Neural cell (in vitro differentiated cells): ENCODE results near the gene WDR83. TPM values are rescaled to one million over a fixed set of nuclear protein-coding genes. Genes with fewer than 3 reads are reported as not detected.
A peak's percentile ranks its signal among the peaks of the same experiment; 100 is the strongest.

Experiments
- H2AFZ ChIP-seq: fragments of 200-600, 300-800 bp; sonication (generic), shearing (Covaris generic); 2 replicates; pipeline ENCODE4 v1.6.0; 2014; ENCODE audit warnings: low read depth, mild to moderate bottlenecking, antibody characterized with exemption, low read length, moderate library complexity
- H3F3A ChIP-seq: fragments of 200-600 bp; shearing (Covaris generic); 2 replicates; pipeline ENCODE4 v1.6.1; 2016; ENCODE audit warnings: mild to moderate bottlenecking, moderate library complexity, mixed read lengths, antibody characterized with exemption, low read length; ENCODE audit not compliant: insufficient read depth, poor library complexity, severe bottlenecking
- H3K27ac ChIP-seq: fragments of 200-600, 300-800 bp; sonication (generic), shearing (Covaris generic); 2 replicates; pipeline ENCODE4 v1.5.1; 2014; ENCODE audit warnings: mild to moderate bottlenecking, low read length, moderate library complexity
- H3K27me3 ChIP-seq: fragments of 300-800, 200-600 bp; sonication (generic), shearing (Covaris generic); 2 replicates; pipeline ENCODE4 v1.6.0; 2014; ENCODE audit warnings: mild to moderate bottlenecking, low read depth, low read length, moderate library complexity; ENCODE audit not compliant: insufficient read depth
- H3K36me3 ChIP-seq: fragments of 300-800, 200-600 bp; sonication (generic), shearing (Covaris generic); 2 replicates; pipeline ENCODE4 v1.5.1; 2014; ENCODE audit warnings: mild to moderate bottlenecking, antibody characterized with exemption, low read length, moderate library complexity; ENCODE audit not compliant: insufficient read depth
- H3K4me2 ChIP-seq: fragments of 300-800, 200-600 bp; sonication (generic), shearing (Covaris generic); 2 replicates; pipeline ENCODE4 v1.6.0; 2014; ENCODE audit warnings: mild to moderate bottlenecking, low read length
- H3K4me3 ChIP-seq: fragments of 300-800, 200-600 bp; sonication (generic), shearing (Covaris generic); 2 replicates; pipeline ENCODE4 v1.5.1; 2014; ENCODE audit warnings: mild to moderate bottlenecking, low read length, moderate library complexity
- H3K79me2 ChIP-seq: fragments of 200-600 bp; shearing (Covaris generic); replicated peaks from 2 replicates; pipeline ENCODE4 v1.6.0; 2014; ENCODE audit warnings: mild to moderate bottlenecking, low read length, moderate library complexity; ENCODE audit not compliant: insufficient read depth
- H3K9ac ChIP-seq: fragments of 300-800, 200-600 bp; sonication (generic), shearing (Covaris generic); 2 replicates; pipeline ENCODE4 v1.6.1; 2016; ENCODE audit warnings: mild to moderate bottlenecking, low read length, mixed read lengths
- H3K9me2 ChIP-seq: fragments of 200-600 bp; shearing (Covaris generic); 2 replicates; pipeline ENCODE4 v1.6.1; 2016; ENCODE audit warnings: mild to moderate bottlenecking, low read length, mixed read lengths; ENCODE audit not compliant: insufficient read depth
- H3K9me3 ChIP-seq: fragments of 200-600, 300-800 bp; sonication (generic), shearing (Covaris generic); 2 replicates; pipeline ENCODE4 v1.6.1; 2016; ENCODE audit warnings: mild to moderate bottlenecking, mixed run types, low read length, moderate library complexity, mixed read lengths
- H4K20me1 ChIP-seq: fragments of 200-600 bp; shearing (Covaris generic); 2 replicates; pipeline ENCODE4 v1.6.1; 2016; ENCODE audit warnings: mild to moderate bottlenecking, mixed run types; ENCODE audit not compliant: insufficient read depth
- CTCF ChIP-seq: fragments of 450-650 bp; IDR thresholded peaks from 2 replicates; pipeline ENCODE4 v1.5.1; 2014; ENCODE audit warnings: antibody characterized with exemption, mild to moderate bottlenecking, moderate library complexity; ENCODE audit not compliant: poor library complexity, severe bottlenecking
- EP300 ChIP-seq: fragments of 450-650 bp; conservative IDR thresholded peaks from 2 replicates; pipeline ENCODE4 v1.6.1; 2014; ENCODE audit warnings: antibody characterized with exemption, mild to moderate bottlenecking, moderate library complexity; ENCODE audit not compliant: poor library complexity, severe bottlenecking
- EZH2 ChIP-seq: fragments of 200-600, 300-800 bp; shearing (Covaris generic), sonication (generic); IDR thresholded peaks from 2 replicates; pipeline ENCODE4 v1.6.1; 2014; ENCODE audit warnings: antibody characterized with exemption, low read length, borderline replicate concordance, mild to moderate bottlenecking; ENCODE audit not compliant: insufficient read depth, poor library complexity, severe bottlenecking
- MXI1 ChIP-seq: fragments of 450-650 bp; conservative IDR thresholded peaks from 2 replicates; pipeline ENCODE4 v1.6.1; 2014; ENCODE audit warnings: antibody characterized with exemption, mild to moderate bottlenecking; ENCODE audit not compliant: poor library complexity, severe bottlenecking
- POLR2AphosphoS5 ChIP-seq: IDR thresholded peaks from 2 replicates; pipeline ENCODE4 v1.6.1; 2012
- RAD21 ChIP-seq: fragments of 450-650 bp; conservative IDR thresholded peaks from 2 replicates; pipeline ENCODE4 v1.6.1; 2014; ENCODE audit warnings: antibody characterized with exemption, mild to moderate bottlenecking, moderate library complexity
- REST ChIP-seq: IDR thresholded peaks from 2 replicates; pipeline ENCODE4 v1.6.1; 2012; ENCODE audit warnings: borderline replicate concordance
- SMC3 ChIP-seq: fragments of 450-650 bp; conservative IDR thresholded peaks from 2 replicates; pipeline ENCODE4 v1.6.1; 2014; ENCODE audit warnings: antibody characterized with exemption, mild to moderate bottlenecking, moderate library complexity; ENCODE audit not compliant: poor library complexity
- TAF1 ChIP-seq: IDR thresholded peaks from 2 replicates; pipeline ENCODE4 v1.6.1; 2012; ENCODE audit warnings: low read depth
- polyA plus RNA-seq: library from polyadenylated mRNA; depleted of rRNA; stranded (reverse); fragments of >200 nt; gene quantifications from 2 replicates; pipeline ENCODE4 v1.2.3, GENCODE V29; 2014

The WDR83 gene
- polyA plus RNA-seq, 1 donor from 2014 or later, result 45.3 TPM

- no peak overlapping the region for H2AFZ ChIP-seq
- TF ChIP-seq RAD21 (no peak), REST (no peak), MXI1 (no peak), EP300 (no peak), CTCF (no peak), POLR2AphosphoS5 (no peak)
- H3F3A ChIP-seq, result peaks cover 5% of the 10 kb centered on the region
- no peaks in the 10 kb centered on the region for H3K9me3 ChIP-seq
- H3K9ac ChIP-seq, result peak overlapping the region; percentile 76
- H3K27ac ChIP-seq, result no peak overlapping the region
- no peaks in the 10 kb centered on the region for H3K36me3 ChIP-seq
- H3K4me3 ChIP-seq, result peak overlapping the region; percentile 99
- H3K79me2 ChIP-seq, result no peaks in the 10 kb centered on the region
- no peaks in the 10 kb centered on the region for H3K27me3 ChIP-seq
- no peaks in the 10 kb centered on the region for H4K20me1 ChIP-seq
- H3K4me2 ChIP-seq, result peak overlapping the region; percentile 55
- H3K9me2 ChIP-seq, result no peaks in the 10 kb centered on the region
Observed at GRCh38 chr19:12695514-12695913, 28.9 kb downstream of the WDR83 start.

- no peak for TF ChIP-seq RAD21
- TF ChIP-seq EZH2, result no peak
- no peak for TF ChIP-seq MXI1
- no peak for TF ChIP-seq POLR2AphosphoS5
- no peak for TF ChIP-seq SMC3
- no peak for TF ChIP-seq CTCF
- TF ChIP-seq TAF1, result no peak
- no peak for TF ChIP-seq EP300
- no peak for TF ChIP-seq REST
- H3K27ac ChIP-seq, result no peak overlapping the region
- H2AFZ ChIP-seq, result peak overlapping the region; percentile 66
Observed at GRCh38 chr19:12695997-12696365, 29.4 kb downstream of the WDR83 start.

More at GRCh38 chr19:12695997-12696365, 29.4 kb downstream of the WDR83 start:
- H3K4me2 ChIP-seq, result peak overlapping the region; percentile 55
- no peaks in the 10 kb centered on the region for H3K9me3 ChIP-seq
- H3K36me3 ChIP-seq, result no peaks in the 10 kb centered on the region
- H3K79me2 ChIP-seq, result no peaks in the 10 kb centered on the region
- H3F3A ChIP-seq, result peaks cover 5% of the 10 kb centered on the region
- peak overlapping the region; percentile 99 for H3K4me3 ChIP-seq
- H3K27me3 ChIP-seq, result no peaks in the 10 kb centered on the region
- H3K9ac ChIP-seq, result peak overlapping the region; percentile 76
- H4K20me1 ChIP-seq, result no peaks in the 10 kb centered on the region
- no peaks in the 10 kb centered on the region for H3K9me2 ChIP-seq
